HL-60 (cell line): ENCODE measurements around the gene KCTD15.
A peak's percentile ranks its signal among the peaks of the same experiment; 100 is the strongest.

ENCODE experiments used
- DNase-seq, 2 experiments: peaks; one replicate each; pipeline ENCODE4 v3.0.0-alpha.2; 2010 to 2020; ENCODE audit warnings: low read depth in 1 of 2, low spot score in 1 of 2
- H3K27ac ChIP-seq: fragments of 250-450 bp; sonication (Bioruptor Pico); replicated peaks from 2 replicates; pipeline ENCODE4 v1.5.1; 2020; ENCODE audit warnings: mild to moderate bottlenecking, moderate library complexity
- H3K27me3 ChIP-seq: fragments of 250-450 bp; sonication (Bioruptor Pico); 2 replicates; pipeline ENCODE4 v1.5.1; 2021; ENCODE audit warnings: mild to moderate bottlenecking, moderate library complexity; ENCODE audit not compliant: insufficient read depth, poor library complexity, severe bottlenecking
- H3K4me3 ChIP-seq: replicated peaks from 2 replicates; pipeline ENCODE4 v1.5.1; 2011; ENCODE audit warnings: mild to moderate bottlenecking, control low read depth, low read length; ENCODE audit not compliant: insufficient read depth
- CTCF ChIP-seq: IDR thresholded peaks from one replicate; pipeline ENCODE4 v1.5.1; 2011; ENCODE audit warnings: low read length, control low read depth, inconsistent platforms; ENCODE audit not compliant: insufficient read depth
- GABPA ChIP-seq: IDR thresholded peaks from 2 replicates; pipeline ENCODE4 v1.6.1; 2012; ENCODE audit warnings: low read depth
- POLR2AphosphoS5 ChIP-seq: IDR thresholded peaks from 2 replicates; pipeline ENCODE4 v1.6.1; 2012; ENCODE audit warnings: low read depth
- REST ChIP-seq: IDR thresholded peaks from 2 replicates; pipeline ENCODE4 v1.6.1; 2012; ENCODE audit warnings: low read depth; ENCODE audit not compliant: insufficient replicate concordance
- SPI1 ChIP-seq: IDR thresholded peaks from 2 replicates; pipeline ENCODE4 v1.6.1; 2012; ENCODE audit warnings: low read depth, mild to moderate bottlenecking, borderline replicate concordance

The KCTD15 gene

GRCh38 chr19:33795370-33796163, 1.1 kb upstream of the KCTD15 start:
- Histone ChIP-seq H3K27ac (peak overlapping the region; percentile 92), H3K4me3 (peak overlapping the region; percentile 68), H3K27me3 (no peaks in the 10 kb centered on the region)
- TF ChIP-seq REST (peak; percentile 13), GABPA (no peak), CTCF (no peak), SPI1 (peak; percentile 8; the same call in 1 of the 2 replicates), POLR2AphosphoS5 (peak; percentile 55)
- peak; percentile 81 to 84 for DNase-seq

GRCh38 chr19:33797802-33798671, 1.4 kb downstream of the KCTD15 start:
- H3K4me3 ChIP-seq = peak overlapping the region; percentile 68
- H3K27ac ChIP-seq = no peak overlapping the region

GRCh38 chr19:33798681-33799111, 2.0 kb downstream of the KCTD15 start:
- Histone ChIP-seq H3K4me3 (no peak overlapping the region), H3K27ac (no peak overlapping the region), H3K27me3 (no peaks in the 10 kb centered on the region)
- DNase-seq = no peak
- TF ChIP-seq GABPA (no peak), REST (no peak), SPI1 (no peak), POLR2AphosphoS5 (no peak), CTCF (no peak)

More at GRCh38 chr19:33797802-33798671, 1.4 kb downstream of the KCTD15 start:
- no peak for TF ChIP-seq GABPA
- no peak for TF ChIP-seq CTCF
- no peaks in the 10 kb centered on the region for H3K27me3 ChIP-seq
- peak in 1 of 2 experiments; percentile 13 for DNase-seq
